ENCODE data around the gene FIGNL1.

The FIGNL1 gene

DNA sequence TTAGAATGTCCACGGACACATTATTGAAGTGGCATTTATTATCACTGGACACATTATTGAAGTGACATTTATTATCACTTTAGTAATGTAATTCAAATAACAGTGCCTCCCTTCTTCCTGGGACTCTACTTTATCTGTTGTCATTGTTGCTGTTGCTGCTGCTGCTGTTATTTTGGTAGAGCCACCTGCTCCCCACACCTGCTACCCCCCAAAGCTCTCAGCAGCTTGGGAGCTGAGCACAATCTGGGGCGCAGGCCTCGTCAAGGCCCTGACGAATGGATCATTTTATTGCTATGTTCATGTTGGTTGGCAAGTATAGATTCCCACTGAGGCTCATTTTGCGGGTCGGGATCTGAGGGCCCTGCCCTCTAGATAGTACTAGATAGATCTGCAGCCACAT is 24.8 kb downstream of the FIGNL1 start:
- no peaks in the 10 kb centered on the region for H3K27me3 ChIP-seq (ENCODE audit: insufficient read depth, low read depth, severe bottlenecking)
- no peak for DNase-seq
- H3K36me3 ChIP-seq, result no peaks in the 10 kb centered on the region
- H3K27ac ChIP-seq, result no peak overlapping the region
- no peak for TF ChIP-seq CTCF (IDR thresholded peaks at IDR 0.05; ENCODE audit: low read depth, low read length)
- no peak overlapping the region for H3K4me3 ChIP-seq (ENCODE audit: low read depth, low read length)
- no peaks in the 10 kb centered on the region for H3K9me3 ChIP-seq (ENCODE audit: severe bottlenecking)

DNA sequence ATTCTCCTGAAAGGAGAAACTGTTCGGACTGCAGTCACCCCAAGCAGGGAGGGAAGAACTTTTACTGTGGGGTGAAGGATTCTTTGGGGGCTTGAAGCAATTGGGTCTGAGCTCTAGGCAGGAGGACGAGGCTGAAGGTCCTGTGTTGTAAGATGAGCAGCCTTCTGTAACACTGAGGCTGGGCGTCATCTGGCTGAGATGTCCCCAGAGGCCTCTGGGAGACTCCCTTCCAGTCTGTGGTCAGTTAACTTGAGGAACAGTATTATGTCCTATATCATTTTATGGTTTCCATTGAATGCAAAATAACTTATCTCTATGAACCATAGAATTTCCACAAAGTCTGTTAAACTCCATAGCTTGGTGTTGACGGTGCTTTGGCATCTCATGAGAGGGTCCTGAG is 26.3 kb downstream of the FIGNL1 start:
- Histone ChIP-seq H3K36me3 (no peaks in the 10 kb centered on the region), H3K27me3 (ENCODE audit: insufficient read depth, low read depth, severe bottlenecking) (no peaks in the 10 kb centered on the region), H3K27ac (no peak overlapping the region), H3K9me3 (ENCODE audit: severe bottlenecking) (no peaks in the 10 kb centered on the region), H3K4me3 (ENCODE audit: low read depth, low read length) (no peak overlapping the region)
- TF ChIP-seq CTCF (IDR thresholded peaks at IDR 0.05; ENCODE audit: low read depth, low read length), result no peak
- no peak for DNase-seq

DNA sequence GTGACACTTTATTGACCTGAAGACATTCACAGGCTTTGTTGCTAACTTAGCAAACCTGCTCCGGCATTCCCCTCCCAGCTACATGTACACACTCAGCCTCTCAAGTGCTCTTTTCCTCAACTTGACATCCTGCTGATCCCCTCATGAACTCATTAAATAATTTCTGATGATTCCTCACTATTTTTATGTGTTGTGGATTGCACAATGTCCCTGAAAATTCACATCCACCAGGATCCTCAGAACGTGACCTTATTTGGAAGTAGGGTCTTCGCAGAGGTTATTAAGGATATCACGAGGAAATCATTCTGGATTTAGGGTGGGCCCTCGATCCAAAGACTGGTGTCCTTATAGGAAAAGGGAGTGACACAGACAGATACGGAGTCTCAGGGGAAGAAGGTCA is 27.3 kb downstream of the FIGNL1 start:
- H3K9me3 ChIP-seq (ENCODE audit: severe bottlenecking), result no peaks in the 10 kb centered on the region
- H3K36me3 ChIP-seq, result no peaks in the 10 kb centered on the region
- no peak for DNase-seq
- H3K27ac ChIP-seq, result no peak overlapping the region
- no peaks in the 10 kb centered on the region for H3K27me3 ChIP-seq (ENCODE audit: insufficient read depth, low read depth, severe bottlenecking)
- TF ChIP-seq CTCF (IDR thresholded peaks at IDR 0.05; ENCODE audit: low read depth, low read length), result no peak
- no peak overlapping the region for H3K4me3 ChIP-seq (ENCODE audit: low read depth, low read length)

DNA sequence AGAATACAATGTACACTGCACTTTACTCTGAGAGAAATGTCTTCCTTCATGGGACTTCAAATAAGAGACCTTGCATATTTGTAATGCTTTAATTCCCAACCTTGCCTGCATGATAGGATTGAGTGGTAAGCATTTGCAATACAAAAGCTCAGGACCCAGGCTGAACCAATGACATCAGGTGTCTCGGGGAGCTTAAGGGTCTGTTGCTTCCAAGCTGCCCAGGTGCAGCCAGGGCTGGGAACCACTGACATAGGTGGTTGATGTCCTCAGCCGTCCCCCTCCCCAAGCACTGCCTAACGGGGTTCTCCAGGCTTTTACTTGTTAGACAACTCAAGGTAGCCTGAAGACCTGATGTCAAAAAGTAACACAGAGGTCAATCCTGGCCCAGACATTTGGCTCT is 29.1 kb downstream of the FIGNL1 start:
- Histone ChIP-seq H3K27ac (no peak overlapping the region), H3K4me3 (ENCODE audit: low read depth, low read length) (no peak overlapping the region), H3K36me3 (no peaks in the 10 kb centered on the region), H3K9me3 (ENCODE audit: severe bottlenecking) (no peaks in the 10 kb centered on the region), H3K27me3 (ENCODE audit: insufficient read depth, low read depth, severe bottlenecking) (no peaks in the 10 kb centered on the region)
- no peak for TF ChIP-seq CTCF (IDR thresholded peaks at IDR 0.05; ENCODE audit: low read depth, low read length)
- DNase-seq, result no peak

DNA sequence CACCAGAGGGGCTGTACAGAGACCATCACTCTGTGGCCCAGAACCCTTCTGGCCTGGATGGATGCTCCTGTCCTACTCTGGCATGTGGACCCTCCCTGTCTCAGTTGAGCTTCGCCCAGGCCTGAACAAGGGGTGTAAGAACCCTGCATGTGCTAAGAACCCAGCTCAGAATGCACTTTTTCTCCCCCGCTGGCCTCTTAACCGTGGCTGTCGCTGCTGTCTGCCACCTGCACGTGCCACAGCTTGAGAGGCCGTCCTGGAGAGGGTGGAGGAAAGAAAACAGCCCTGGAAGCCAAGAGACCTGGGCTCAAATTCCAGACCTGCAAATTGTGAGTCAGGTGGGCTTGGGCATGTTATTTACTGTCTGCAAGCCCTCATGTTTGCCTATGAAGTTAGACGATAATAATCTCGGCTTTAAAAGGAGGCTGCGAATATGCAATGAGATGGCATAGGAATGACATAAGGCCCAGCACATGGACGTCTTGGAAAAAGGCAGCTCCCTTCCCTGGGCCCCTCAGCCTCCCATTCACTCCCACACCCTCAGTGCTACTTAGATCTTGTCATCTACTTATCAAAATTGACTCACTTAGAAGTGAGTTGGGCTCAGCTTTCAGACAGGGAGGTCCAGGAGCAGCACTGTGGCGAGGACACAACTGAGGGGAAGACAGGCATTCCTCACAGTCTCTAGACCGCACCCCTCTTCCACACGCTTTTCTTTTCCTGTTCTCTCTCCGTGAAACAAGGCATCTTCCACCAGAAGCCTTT is 31.4 kb downstream of the FIGNL1 start:
- Histone ChIP-seq H3K4me3 (ENCODE audit: low read depth, low read length) (no peak overlapping the region), H3K9me3 (ENCODE audit: severe bottlenecking) (no peaks in the 10 kb centered on the region), H3K27ac (no peak overlapping the region), H3K27me3 (ENCODE audit: insufficient read depth, low read depth, severe bottlenecking) (no peaks in the 10 kb centered on the region), H3K36me3 (no peaks in the 10 kb centered on the region)
- no peak for TF ChIP-seq CTCF (IDR thresholded peaks at IDR 0.05; ENCODE audit: low read depth, low read length)
- DNase-seq, result no peak

GRCh38 chr7:50418086-50418515 is 32.0 kb downstream of the FIGNL1 start:
- Histone ChIP-seq H3K27ac (no peak overlapping the region), H3K36me3 (no peaks in the 10 kb centered on the region), H3K4me3 (ENCODE audit: low read depth, low read length) (no peak overlapping the region), H3K27me3 (ENCODE audit: insufficient read depth, low read depth, severe bottlenecking) (no peaks in the 10 kb centered on the region), H3K9me3 (ENCODE audit: severe bottlenecking) (no peaks in the 10 kb centered on the region)
- peak; percentile 86 for DNase-seq
- peak; percentile 95 for TF ChIP-seq CTCF (IDR thresholded peaks at IDR 0.05; ENCODE audit: low read depth, low read length)

Data from WERI-Rb-1 (cell line).